Measurements from ENCODE around the gene SMARCA1.

Gene SMARCA1

DNA sequence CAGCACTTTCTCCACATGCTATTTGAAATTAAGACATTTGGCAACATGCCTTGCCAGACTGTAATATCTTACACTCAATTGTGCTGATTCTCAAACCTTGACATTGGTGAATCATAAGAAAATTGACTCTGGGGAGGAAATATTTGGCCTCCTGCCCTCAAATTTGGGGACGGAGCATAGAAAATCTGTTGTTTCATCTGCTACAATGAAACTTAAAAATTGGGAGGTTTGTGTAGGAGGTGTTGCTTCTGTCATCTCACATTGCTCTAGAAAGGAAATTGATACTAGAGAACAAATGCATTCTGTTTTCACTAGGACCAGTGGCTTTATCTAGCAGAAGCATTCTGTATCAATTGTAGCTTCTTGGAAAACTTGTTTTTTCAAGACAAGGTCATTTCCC, 22.1 kb upstream of the SMARCA1 start:
- no peaks in the 10 kb centered on the region for H3K9me3 Mint-ChIP-seq
- no peaks in the 10 kb centered on the region for H3K4me1 Mint-ChIP-seq
- H3K4me3 Mint-ChIP-seq: no peak overlapping the region
- no peak for ATAC-seq
- H3K36me3 Mint-ChIP-seq: no peaks in the 10 kb centered on the region
- no peaks in the 10 kb centered on the region for H3K27me3 Mint-ChIP-seq
- no peak overlapping the region for H3K27ac Mint-ChIP-seq

DNA sequence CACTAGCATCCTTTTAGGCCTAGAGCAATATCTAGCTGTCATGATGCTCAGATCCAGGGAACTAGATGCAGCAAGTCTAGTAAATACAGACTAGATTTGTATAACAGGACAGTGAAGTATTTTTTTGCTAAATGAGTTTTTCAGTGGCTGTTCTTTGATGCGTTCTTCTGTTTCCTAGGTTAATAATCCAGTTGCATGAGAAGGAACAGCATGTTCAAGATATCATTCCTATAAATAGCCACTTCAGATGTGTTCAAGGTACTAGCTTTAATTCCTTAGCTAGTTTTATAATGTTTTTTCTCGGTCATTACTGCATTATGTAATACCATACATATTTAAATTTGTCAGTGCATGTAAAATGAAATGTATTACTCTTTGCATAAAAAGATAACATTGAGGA, 21.5 kb upstream of the SMARCA1 start:
- no peak overlapping the region for H3K4me3 Mint-ChIP-seq

DNA sequence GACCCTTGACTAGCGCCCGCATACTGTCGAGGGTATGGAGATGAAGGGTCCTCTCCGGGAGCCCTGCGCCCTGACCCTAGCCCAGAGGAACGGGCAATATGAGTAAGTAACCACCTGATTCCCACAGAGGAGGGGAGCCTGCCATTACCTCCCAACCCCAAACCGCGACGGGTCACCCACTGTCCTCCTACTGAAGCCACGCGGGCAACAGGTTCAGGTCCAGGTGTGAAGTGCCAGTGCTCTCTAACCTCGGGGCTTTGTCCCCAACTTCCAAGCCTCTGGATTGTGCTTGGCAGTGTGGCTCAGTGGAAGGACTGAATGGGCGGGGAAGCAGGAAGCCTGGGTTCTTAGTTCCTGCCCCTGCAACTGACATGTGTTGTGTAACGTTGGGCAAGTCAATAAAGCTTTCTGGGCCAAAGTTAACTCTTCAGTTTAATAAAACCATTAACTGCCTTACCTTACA, 17.5 kb upstream of the SMARCA1 start:
- no peaks in the 10 kb centered on the region for H3K36me3 Mint-ChIP-seq
- peak overlapping the region; percentile 61 for H3K27ac Mint-ChIP-seq
- peak; percentile 31 for ATAC-seq
- peaks cover 9% of the 10 kb centered on the region for H3K4me1 Mint-ChIP-seq
- peak overlapping the region; percentile 65 for H3K4me3 Mint-ChIP-seq
- H3K9me3 Mint-ChIP-seq: no peaks in the 10 kb centered on the region
- no peaks in the 10 kb centered on the region for H3K27me3 Mint-ChIP-seq

More for the DNA sequence above, 21.5 kb upstream of the SMARCA1 start:
- ATAC-seq: no peak
- peaks cover 2% of the 10 kb centered on the region for H3K4me1 Mint-ChIP-seq
- no peaks in the 10 kb centered on the region for H3K9me3 Mint-ChIP-seq
- H3K36me3 Mint-ChIP-seq: no peaks in the 10 kb centered on the region
- no peak overlapping the region for H3K27ac Mint-ChIP-seq
- H3K27me3 Mint-ChIP-seq: no peaks in the 10 kb centered on the region

DNA sequence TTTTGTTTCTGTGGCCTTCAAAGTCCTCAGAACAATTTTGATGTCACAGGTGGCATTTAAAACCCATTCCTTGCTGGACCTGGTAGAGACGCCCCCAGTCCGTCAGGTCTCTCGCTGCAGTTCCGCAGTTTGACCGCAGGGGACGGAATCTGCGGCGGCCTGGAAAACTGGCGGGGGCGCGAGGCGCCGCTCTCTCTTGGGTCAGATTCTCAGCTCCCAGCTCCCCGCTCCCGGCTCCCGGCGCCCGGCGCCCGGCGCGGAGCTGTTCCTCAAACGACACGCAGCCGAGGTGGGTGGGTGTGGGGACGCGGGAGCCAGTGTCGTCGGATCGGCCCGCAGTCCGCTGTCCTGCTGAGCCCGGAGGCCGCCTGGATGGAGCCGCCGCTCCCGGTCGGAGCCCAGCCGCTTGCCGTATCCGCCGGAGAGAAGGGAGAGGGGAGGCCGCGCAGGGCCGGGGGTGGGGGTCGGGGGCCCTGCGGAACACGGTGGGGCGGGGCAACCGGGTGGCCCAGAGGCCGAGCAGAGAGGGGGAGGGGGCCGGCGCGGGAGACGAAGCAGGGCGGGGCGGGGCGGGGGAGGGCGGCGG, 16.9 kb upstream of the SMARCA1 start, which contains the start of gene OCRL:
OCRL (plus strand) TSS at position 192 of the 586 bp plus-strand sequence; CDS start at position 373, 181 bp downstream.
- Mint-ChIP-seq H3K36me3 (no peaks in the 10 kb centered on the region), H3K4me1 (peaks cover 9% of the 10 kb centered on the region), H3K9me3 (no peaks in the 10 kb centered on the region), H3K4me3 (peak within 1 kb of the TSS; percentile 77), H3K27me3 (no peaks in the 10 kb centered on the region), H3K27ac (peak within 1 kb of the TSS; percentile 61)
- ATAC-seq: peak; percentile 76

DNA sequence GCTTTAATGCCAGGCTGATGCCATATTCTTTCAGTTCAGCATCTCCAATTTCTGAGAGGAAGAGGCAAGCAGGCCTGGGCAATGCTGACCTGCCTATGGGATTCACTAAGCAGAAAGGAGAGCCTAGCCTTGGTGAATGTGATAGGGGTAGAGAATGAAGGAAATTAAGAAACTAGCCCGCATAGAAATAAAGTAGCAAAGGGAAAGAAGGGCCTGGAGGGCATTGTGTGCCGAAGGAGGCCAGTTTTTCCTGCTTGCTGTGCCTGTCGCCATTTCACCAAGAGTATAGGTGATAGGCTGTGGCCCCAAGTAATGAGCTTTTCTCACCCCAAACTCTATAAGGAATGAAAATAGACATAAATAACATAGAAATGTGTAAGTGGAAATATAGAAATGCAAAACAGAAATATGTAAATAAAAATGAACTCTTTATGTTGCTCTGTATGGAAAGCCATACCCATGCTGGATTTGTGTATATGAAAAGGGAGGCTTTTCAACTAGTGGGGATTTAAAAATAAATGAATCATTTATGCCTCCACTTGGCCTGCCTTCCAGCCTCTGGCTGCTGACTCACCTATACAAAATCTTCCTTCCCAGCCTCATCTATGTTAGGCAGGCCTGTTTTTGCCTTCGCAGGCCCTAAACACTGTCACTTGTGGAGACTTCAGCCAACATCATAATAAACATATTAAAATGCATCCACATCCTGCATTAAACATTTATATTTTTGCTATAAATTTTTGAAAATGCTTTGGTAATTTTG, 11.7 kb upstream of the SMARCA1 start:
- no peaks in the 10 kb centered on the region for H3K27me3 Mint-ChIP-seq
- no peaks in the 10 kb centered on the region for H3K9me3 Mint-ChIP-seq
- no peak overlapping the region for H3K4me3 Mint-ChIP-seq
- no peaks in the 10 kb centered on the region for H3K36me3 Mint-ChIP-seq
- ATAC-seq: no peak
- peaks cover 9% of the 10 kb centered on the region for H3K4me1 Mint-ChIP-seq
- no peak overlapping the region for H3K27ac Mint-ChIP-seq

DNA sequence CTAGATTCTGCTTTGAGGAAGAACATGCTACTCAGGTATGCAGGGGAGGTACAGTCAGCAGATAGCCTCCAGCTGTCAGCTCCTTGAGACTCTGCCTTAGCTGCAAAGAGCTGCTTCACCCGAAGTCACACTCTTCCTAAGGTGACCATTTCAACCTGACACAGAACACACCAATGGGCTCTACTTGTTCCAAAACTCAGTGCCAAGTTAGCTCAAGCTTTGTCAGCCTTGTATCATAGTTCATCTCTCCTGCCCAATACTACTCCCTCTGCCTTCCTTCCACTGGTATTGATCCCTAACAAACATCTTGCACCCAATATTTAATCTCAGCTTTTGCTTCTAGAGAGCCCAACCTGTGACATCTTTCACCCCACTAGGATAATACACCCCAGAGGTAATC, 7.8 kb upstream of the SMARCA1 start:
- ATAC-seq: no peak
- Mint-ChIP-seq H3K36me3 (no peaks in the 10 kb centered on the region), H3K27me3 (no peaks in the 10 kb centered on the region), H3K4me1 (no peaks in the 10 kb centered on the region), H3K27ac (no peak overlapping the region), H3K9me3 (no peaks in the 10 kb centered on the region), H3K4me3 (no peak overlapping the region)

DNA sequence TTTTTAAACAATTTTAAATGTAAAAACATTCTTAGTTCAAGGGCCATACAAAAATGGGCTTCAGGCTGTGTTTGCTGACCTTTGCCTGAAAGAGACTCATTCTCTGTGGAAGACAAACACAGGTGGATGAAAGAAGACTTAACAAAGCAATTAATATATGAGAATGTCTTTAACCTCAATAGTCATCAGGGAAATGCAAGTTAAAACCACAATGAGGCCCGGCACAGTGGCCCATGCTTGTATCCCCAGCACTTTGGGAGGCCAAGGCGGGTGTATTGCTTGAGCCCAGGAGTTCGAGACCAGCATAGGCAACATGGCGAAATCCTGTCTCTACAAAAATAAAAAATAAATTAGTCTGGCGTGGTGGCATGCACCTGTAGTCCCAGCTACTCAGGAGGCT, 7.1 kb upstream of the SMARCA1 start:
- H3K27me3 Mint-ChIP-seq: no peaks in the 10 kb centered on the region
- H3K27ac Mint-ChIP-seq: no peak overlapping the region
- H3K4me1 Mint-ChIP-seq: no peaks in the 10 kb centered on the region
- no peaks in the 10 kb centered on the region for H3K9me3 Mint-ChIP-seq
- ATAC-seq: no peak
- H3K4me3 Mint-ChIP-seq: no peak overlapping the region
- no peaks in the 10 kb centered on the region for H3K36me3 Mint-ChIP-seq

DNA sequence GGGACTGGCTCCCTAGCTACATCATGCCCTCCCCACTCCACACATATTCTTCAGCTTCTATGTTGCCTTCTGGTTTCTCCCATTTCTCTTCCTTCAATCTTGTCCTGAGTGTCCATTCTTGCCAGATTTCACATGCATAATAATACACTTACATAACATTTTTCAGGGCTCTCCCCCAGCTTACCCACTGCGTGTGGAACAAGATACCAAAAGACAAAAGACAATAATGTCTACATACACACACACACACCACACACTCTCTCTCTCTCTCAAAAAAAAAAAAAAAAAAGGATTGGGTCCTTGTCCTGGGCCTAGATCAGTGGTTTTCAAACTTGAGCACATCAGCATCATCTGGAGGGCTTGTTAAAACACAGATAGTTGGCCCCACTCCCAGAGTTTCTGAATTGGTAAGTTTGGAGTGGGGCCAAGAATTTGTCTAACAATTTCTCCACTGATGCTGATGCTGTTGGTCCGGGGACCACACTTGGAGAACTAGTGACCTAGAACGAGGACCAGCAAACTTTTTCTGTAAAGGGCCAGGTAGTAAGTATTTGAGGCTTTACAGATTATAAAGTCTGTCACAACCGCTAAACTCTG, 6.5 kb upstream of the SMARCA1 start:
- Mint-ChIP-seq H3K4me1 (no peaks in the 10 kb centered on the region), H3K4me3 (no peak overlapping the region), H3K9me3 (no peaks in the 10 kb centered on the region), H3K27me3 (no peaks in the 10 kb centered on the region), H3K36me3 (no peaks in the 10 kb centered on the region), H3K27ac (no peak overlapping the region)
- no peak for ATAC-seq

DNA sequence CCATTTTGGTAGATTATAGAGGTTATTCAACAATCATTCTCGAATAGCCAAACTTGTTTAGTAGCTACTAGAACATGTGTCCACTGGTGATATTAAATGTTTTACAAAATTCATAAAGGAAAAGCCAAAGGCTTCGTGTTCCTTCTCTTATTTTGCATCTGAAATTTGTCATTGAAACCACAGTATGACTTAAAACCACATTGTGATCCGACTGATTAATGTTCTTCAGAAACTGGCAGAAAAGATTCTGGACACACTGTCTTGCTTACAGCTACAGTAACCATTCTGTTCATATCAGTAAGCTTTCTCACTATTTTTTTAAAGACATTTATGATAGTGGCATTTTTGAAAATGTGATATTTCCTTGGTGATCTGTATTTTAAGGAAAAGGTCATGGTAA, 2.6 kb upstream of the SMARCA1 start:
- no peak for ATAC-seq
- Mint-ChIP-seq H3K4me3 (no peak overlapping the region), H3K36me3 (no peaks in the 10 kb centered on the region), H3K27ac (no peak overlapping the region), H3K9me3 (no peaks in the 10 kb centered on the region), H3K4me1 (peaks cover 4% of the 10 kb centered on the region), H3K27me3 (peaks cover 11% of the 10 kb centered on the region)

DNA sequence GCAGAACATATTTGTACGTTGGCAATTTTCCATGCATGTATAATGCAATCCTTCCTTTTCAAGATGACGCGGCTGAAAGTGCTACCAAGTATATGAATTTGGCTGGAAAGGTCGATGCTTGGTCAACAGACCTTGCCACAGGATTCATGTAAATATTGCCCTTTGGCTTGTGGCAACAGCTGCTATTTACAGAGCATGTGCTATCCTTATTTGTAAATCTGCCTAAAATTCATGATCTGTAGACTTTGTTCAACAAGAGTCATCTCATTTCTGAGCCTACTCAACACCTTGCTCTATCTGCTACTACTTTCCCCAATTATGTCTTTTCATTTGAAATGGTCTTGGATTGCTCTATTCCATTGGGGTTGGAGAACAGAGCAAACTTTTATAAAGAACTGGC, 1.9 kb upstream of the SMARCA1 start:
- Mint-ChIP-seq H3K4me3 (no peak overlapping the region), H3K9me3 (no peaks in the 10 kb centered on the region), H3K27me3 (peaks cover 11% of the 10 kb centered on the region), H3K4me1 (peaks cover 4% of the 10 kb centered on the region), H3K36me3 (no peaks in the 10 kb centered on the region), H3K27ac (no peak overlapping the region)
- ATAC-seq: no peak

DNA sequence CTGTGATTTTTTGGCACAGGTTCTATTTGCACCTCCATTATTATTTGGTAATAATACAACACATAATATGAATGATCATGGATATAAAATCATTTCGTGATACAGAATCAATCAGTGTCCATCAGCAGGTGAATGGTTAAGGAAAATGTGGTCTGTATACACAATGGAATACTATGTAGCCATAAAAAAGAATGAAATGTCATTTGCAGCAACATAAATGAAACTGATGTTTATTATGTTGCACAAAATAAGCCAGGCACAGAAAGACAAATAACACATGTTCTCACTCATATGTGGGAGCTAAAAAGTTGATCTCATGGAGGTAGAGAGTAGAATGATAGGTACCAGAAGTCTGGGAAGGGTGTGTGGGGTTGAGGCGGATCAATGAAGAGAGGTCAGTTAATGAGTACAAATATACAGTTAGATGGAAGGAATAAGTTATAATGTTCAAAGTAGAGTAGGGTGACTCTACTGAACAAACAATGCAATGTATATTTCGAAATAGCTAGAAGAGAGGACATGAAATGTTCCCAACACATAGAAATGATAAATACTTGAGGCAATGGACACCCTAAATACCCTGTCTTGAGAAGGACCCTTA, 1.1 kb upstream of the SMARCA1 start:
- no peak for ATAC-seq
- Mint-ChIP-seq H3K36me3 (no peaks in the 10 kb centered on the region), H3K9me3 (no peaks in the 10 kb centered on the region), H3K4me1 (peaks cover 4% of the 10 kb centered on the region), H3K27me3 (peaks cover 11% of the 10 kb centered on the region), H3K27ac (no peak overlapping the region), H3K4me3 (no peak overlapping the region)

DNA sequence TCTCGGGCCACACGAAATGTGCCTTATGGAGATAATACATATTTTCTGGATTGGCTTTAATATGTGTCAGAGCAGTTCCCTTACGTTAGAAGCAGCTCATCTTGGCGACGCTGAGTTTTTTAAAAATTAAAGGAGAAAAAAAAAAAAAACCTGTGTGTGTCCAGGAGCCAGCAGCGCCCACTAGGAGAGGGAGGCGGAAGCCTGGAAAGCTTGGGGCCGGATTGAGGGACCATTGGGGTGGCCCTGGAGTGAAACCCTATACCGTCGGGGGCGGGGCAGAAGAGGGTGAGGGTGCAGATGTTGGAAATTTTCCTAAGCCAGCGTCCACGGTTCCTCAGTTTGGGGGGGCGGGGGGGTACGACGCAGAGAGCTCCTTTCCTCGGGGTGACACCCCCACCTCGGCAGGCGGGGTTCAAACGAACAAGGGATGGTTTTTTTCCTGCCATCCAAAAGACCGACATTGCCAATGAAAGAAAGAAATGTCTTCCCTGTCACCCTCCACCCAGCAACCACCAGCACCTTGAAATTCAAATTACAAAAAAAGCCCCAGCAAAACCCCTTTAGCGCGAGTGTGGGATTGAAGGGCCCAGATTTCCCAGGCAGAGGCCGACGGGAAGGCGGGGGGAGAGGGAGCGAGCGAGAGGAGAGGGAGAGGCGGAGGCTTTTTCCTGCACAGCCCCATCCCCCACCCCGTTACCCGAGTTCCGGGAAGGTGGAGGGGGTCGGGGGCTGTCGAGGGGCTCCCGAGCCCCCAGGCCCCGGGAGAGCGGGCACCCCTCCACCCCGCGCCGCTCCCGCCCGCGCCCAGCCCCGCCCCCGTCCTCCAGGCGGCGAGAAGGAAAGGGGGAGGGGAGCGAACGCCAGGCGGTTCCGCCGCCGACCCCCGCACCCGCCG, 859 bp downstream of the SMARCA1 start:
- Mint-ChIP-seq H3K4me1 (peaks cover 4% of the 10 kb centered on the region), H3K27ac (no peak overlapping the region), H3K27me3 (peaks cover 11% of the 10 kb centered on the region), H3K4me3 (peak overlapping the region; percentile 80), H3K36me3 (no peaks in the 10 kb centered on the region), H3K9me3 (no peaks in the 10 kb centered on the region)
- no peak for ATAC-seq

DNA sequence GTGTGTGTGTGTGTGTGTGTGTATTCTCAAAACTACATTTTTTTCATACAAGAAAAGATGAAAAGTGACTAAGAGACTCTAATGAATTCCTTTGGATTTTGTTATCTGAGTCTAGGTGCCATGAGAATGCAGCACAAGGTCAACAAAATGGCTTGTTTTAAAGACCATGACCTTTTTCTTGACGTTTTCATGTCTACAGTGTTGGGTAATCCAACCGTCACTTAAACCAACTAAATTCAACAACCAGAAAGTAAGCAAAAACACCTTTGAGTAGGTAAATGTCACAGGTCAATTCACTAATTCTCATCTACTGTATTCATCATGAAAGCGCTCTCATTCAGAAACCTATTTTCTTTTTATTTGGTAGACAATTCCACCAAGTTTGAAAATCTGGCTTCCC, 3.1 kb downstream of the SMARCA1 start:
- no peak overlapping the region for H3K4me3 Mint-ChIP-seq
- H3K36me3 Mint-ChIP-seq: no peaks in the 10 kb centered on the region
- H3K27me3 Mint-ChIP-seq: peaks cover 11% of the 10 kb centered on the region
- peaks cover 4% of the 10 kb centered on the region for H3K4me1 Mint-ChIP-seq
- no peaks in the 10 kb centered on the region for H3K9me3 Mint-ChIP-seq
- H3K27ac Mint-ChIP-seq: no peak overlapping the region
- no peak for ATAC-seq

DNA sequence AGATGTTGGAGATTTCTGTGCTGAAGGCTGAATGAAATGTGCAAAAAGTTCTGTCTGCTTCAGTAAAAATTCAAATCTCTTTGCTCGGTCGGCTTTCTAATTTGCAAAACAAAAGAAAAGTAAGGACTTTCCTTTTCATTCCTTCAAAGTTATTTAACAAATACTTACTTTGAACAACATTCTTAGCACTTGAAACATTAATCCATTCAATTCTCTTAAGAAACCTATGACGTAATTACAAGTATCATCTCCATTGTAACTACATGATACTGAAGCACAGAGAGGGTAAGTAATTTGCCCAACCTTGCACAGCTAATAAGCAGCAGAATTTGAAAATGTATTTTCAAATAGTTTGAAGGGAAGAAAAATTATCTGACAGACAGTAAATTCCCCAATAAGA, 6.9 kb downstream of the SMARCA1 start:
- Mint-ChIP-seq H3K27me3 (peaks cover 11% of the 10 kb centered on the region), H3K4me1 (no peaks in the 10 kb centered on the region), H3K36me3 (no peaks in the 10 kb centered on the region), H3K27ac (no peak overlapping the region), H3K9me3 (no peaks in the 10 kb centered on the region), H3K4me3 (no peak overlapping the region)
- ATAC-seq: no peak

DNA sequence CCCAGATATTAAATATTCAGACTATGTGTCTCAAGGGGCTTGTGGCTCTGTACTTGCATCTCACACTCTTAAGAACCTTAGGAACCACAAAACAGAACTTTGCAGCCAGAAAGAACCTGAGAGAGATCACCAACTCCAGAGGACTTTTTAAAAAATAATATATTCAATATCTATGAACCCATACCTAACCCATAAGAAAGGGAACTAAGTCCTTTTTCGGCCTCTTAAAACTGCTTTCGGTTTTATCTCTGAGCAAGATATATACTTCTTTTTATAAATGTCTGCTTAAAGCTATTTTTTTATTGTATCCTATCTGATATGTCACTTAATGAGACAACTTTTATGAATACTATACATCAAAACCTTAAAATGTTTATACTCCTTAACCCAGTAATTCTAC, 10.9 kb downstream of the SMARCA1 start:
- Mint-ChIP-seq H3K4me1 (no peaks in the 10 kb centered on the region), H3K9me3 (no peaks in the 10 kb centered on the region), H3K36me3 (no peaks in the 10 kb centered on the region), H3K27ac (no peak overlapping the region), H3K27me3 (peaks cover 11% of the 10 kb centered on the region), H3K4me3 (no peak overlapping the region)
- ATAC-seq: no peak

Measured in stimulated activated memory B cell treated with anti-CD40 and anti-IgM and Interleukin-4, amounts not matched to agents 10 μg/mL and 1 μg/mL and 100 μg/mL, for 72 hours (primary cell).